AG09319 (cell line): Measurements from ENCODE around the gene NRSN1.

Experiments
- DNase-seq: peaks from one replicate; pipeline ENCODE4 v3.0.0-alpha.2; 2010; ENCODE audit warnings: low read depth; ENCODE audit errors: extremely low read depth
- TF ChIP-seq, protein P1 (sequence below): IDR thresholded peaks from 2 replicates; pipeline ENCODE4 v1.5.1; 2011; ENCODE audit warnings: low read depth, mild to moderate bottlenecking, inconsistent platforms, low read length, moderate library complexity

NRSN1 gene

GRCh38 chr6:24099181-24099580, 26.8 kb upstream of the NRSN1 start:
- TF ChIP-seq, protein P1, sequence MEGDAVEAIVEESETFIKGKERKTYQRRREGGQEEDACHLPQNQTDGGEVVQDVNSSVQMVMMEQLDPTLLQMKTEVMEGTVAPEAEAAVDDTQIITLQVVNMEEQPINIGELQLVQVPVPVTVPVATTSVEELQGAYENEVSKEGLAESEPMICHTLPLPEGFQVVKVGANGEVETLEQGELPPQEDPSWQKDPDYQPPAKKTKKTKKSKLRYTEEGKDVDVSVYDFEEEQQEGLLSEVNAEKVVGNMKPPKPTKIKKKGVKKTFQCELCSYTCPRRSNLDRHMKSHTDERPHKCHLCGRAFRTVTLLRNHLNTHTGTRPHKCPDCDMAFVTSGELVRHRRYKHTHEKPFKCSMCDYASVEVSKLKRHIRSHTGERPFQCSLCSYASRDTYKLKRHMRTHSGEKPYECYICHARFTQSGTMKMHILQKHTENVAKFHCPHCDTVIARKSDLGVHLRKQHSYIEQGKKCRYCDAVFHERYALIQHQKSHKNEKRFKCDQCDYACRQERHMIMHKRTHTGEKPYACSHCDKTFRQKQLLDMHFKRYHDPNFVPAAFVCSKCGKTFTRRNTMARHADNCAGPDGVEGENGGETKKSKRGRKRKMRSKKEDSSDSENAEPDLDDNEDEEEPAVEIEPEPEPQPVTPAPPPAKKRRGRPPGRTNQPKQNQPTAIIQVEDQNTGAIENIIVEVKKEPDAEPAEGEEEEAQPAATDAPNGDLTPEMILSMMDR: no peak
- no peak for DNase-seq

DNA sequence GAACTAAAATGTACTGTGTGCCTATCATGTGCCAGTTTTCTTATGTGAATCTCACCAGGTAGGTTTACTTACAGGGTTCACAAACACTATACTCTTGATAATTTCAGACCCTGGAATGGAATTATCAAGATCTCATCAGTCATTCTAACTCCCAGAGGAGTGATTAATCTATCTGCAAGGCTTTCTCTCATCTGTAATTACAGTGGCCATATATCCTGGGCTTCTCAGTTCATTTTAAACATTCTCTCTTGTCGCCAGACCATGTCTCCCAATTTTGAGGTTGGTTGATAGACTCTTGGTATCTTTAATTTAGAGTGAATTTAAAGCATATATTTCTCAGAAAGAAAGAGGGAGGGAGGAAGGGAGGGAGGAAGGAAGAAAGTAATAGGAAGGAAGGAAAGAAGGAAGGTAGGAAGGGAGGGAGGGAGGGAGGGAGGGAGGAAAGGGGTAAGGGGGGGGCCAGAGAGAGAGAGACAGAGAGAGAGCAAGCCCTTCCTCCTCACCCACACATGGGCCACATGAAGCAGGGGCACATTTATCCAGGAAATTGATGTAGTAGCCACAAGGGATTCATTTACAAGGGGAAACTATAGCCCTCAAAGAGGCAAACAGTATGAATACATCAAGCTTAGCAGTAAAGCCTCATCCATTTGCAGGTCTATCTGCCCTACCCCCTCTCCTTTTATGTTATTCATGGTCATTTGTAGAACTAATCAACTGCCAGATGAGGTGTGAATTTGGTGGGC, 25.8 kb upstream of the NRSN1 start:
- TF ChIP-seq, protein P1: no peak
- DNase-seq: no peak

GRCh38 chr6:24100770-24101155, 25.3 kb upstream of the NRSN1 start:
- TF ChIP-seq, protein P1: no peak
- DNase-seq: no peak

DNA sequence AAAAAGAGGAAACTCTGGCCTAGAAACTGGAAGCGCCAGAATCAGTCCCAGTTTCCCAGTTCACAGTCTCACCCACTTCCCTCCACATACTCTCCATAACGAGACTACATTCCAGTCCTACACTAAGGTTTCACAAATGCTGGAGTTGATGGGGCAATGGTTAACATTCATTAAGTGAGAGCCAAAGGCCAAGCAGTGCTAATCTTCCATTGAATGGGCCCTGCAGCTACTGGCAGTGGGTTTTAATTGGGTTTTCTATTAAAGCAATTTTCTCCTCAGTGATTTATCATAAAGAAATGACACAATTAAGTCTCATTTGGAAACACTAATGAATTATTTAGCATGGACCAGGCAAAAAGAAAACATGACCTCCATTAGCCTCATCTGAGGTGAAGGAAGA, 20.8 kb upstream of the NRSN1 start:
- TF ChIP-seq, protein P1: no peak
- no peak for DNase-seq

GRCh38 chr6:24106291-24106690, 19.7 kb upstream of the NRSN1 start:
- TF ChIP-seq, protein P1: no peak
- no peak for DNase-seq

- TF ChIP-seq, protein P1: no peak
- no peak for DNase-seq
Measured at GRCh38 chr6:24107294-24107693, 18.7 kb upstream of the NRSN1 start.

DNA sequence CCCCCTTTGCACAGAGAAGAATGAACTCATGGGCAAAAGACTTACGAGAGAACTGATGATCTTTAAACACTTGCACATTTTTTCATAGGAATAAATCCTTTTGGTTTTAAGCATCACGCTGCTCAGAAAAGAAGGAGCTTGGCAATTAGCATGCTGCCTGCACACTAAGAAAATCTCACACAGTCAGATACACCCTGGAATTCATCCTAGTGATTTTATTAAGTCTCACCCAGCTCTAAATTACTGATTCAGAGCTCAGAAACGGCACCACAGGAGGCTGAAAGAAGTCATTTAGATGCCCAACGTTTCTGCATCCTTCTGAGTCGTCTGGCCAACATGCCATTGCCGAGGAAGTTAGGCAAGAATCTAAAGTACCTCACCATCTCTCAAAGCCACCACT, 18.0 kb upstream of the NRSN1 start:
- TF ChIP-seq, protein P1: no peak
- DNase-seq: no peak
